Testis (tissue), 3 donors: ENCODE results near the gene IFT74. TPM values are rescaled to one million over a fixed set of nuclear protein-coding genes. Genes with fewer than 3 reads are reported as not detected.

ENCODE experiments used
- DNase-seq: peaks from one replicate; pipeline ENCODE4 v3.0.0-alpha.2; 2019
- H3K27ac ChIP-seq, 2 donors: fragments of 200-600 bp; sonication (generic); one replicate each; pipeline ENCODE4 v1.5.1; 2019
- H3K27me3 ChIP-seq: fragments of 200-600 bp; sonication (generic); one replicate; pipeline ENCODE4 v1.5.1; 2019
- H3K36me3 ChIP-seq: fragments of 200-600 bp; sonication (generic); one replicate; pipeline ENCODE4 v1.5.1; 2017; ENCODE audit warnings: low read depth; ENCODE audit errors: missing control alignments
- H3K4me1 ChIP-seq: fragments of 200-600 bp; sonication (generic); one replicate; pipeline ENCODE4 v1.5.1; 2019
- H3K4me3 ChIP-seq, 2 donors: fragments of 200-600 bp; sonication (generic); one replicate each; pipeline ENCODE4 v1.5.1; 2017 to 2019
- H3K9me3 ChIP-seq: fragments of 200-600 bp; sonication (generic); one replicate; pipeline ENCODE4 v1.5.1; 2017
- CTCF ChIP-seq, 3 experiments: fragments of 450-650 bp in 2 of 3; fragments of 200-600 bp in 1 of 3; sonication (generic) in 1 of 3; IDR thresholded peaks; one replicate each; pipeline ENCODE4 v1.5.1; 2016 to 2019; ENCODE audit warnings: antibody characterized with exemption in 3 of 3, mild to moderate bottlenecking in 2 of 3, moderate library complexity in 1 of 3
- POLR2A ChIP-seq: fragments of 450-650 bp; IDR thresholded peaks from one replicate; pipeline ENCODE4 v1.6.1; 2017; ENCODE audit warnings: antibody characterized with exemption, mild to moderate bottlenecking, moderate library complexity
- WGBS, 2 donors: methylation state at CpG; one replicate each; pipeline ENCODE4 v1.1.5; 2018; 5-methylcytosine and 5-hydroxymethylcytosine counted together
- intact Hi-C: fragments of 100-400 bp; cut with DNase I; formaldehyde crosslinking; loops from one replicate; pipeline ENCODE4 v1.15.1; 2023; ENCODE audit warnings: low total_unique reads
- polyA plus RNA-seq: library from polyadenylated mRNA; stranded (reverse); fragments of 350-450 nt; fragmentation: Illumina TruSeq; extraction: RNeasy Lipid Tissue Mini Kit (QIAGEN cat#74804); gene quantifications from one replicate; pipeline ENCODE4 v1.2.3, GENCODE V29; 2014; ENCODE audit warnings: low read depth, low replicate concordance; ENCODE audit not compliant: insufficient read depth
- total RNA-seq, 2 donors: library from RNA; depleted of rRNA; stranded (reverse); fragments of >200 nt; gene quantifications; one replicate each; pipeline ENCODE4 v1.2.3, GENCODE V29; 2016

IFT74 gene
- total and polyA plus RNA-seq, 3 donors from 2014 or later = 20.7 to 37.5 (median 30.2) TPM

- Histone ChIP-seq H3K9me3 (no peaks in the 10 kb centered on the region), H3K36me3 (no peaks in the 10 kb centered on the region), H3K4me3 (no peak overlapping the region), H3K4me1 (peaks cover 7% of the 10 kb centered on the region), H3K27me3 (no peaks in the 10 kb centered on the region), H3K27ac (no peak overlapping the region)
- WGBS, 2 donors = 94 to 95% methylated on average over 1 of the region's 1 CpG
- DNase-seq = no peak
- intact Hi-C loops = no loop called here
- no peak for TF ChIP-seq POLR2A
- TF ChIP-seq CTCF (IDR thresholded peaks at IDR 0.05) = no peak
Observed at GRCh38 chr9:26940779-26941178, 15.4 kb upstream of the IFT74 start.

GRCh38 chr9:26945591-26945990 is 10.6 kb upstream of the IFT74 start:
- no peak for DNase-seq
- intact Hi-C loops = no loop called here
- Histone ChIP-seq H3K27me3 (no peaks in the 10 kb centered on the region), H3K9me3 (no peaks in the 10 kb centered on the region), H3K27ac (no peak overlapping the region), H3K4me1 (peaks cover 13% of the 10 kb centered on the region), H3K36me3 (no peaks in the 10 kb centered on the region), H3K4me3 (no peak overlapping the region)
- no peak for TF ChIP-seq POLR2A
- TF ChIP-seq CTCF (IDR thresholded peaks at IDR 0.05) = no peak
- 14 to 33% methylated on average over 2 of the region's 2 CpGs for WGBS, 2 donors

GRCh38 chr9:26946753-26947727 is 9.2 kb upstream of the IFT74 start, which contains the start of gene PLAA:
Gene PLAA, minus strand, starts transcription at chr9:26947242. Its CDS starts 197 bp downstream, at chr9:26947045.
- no peaks in the 10 kb centered on the region for H3K36me3 ChIP-seq
- DNase-seq = peak; percentile 95
- peak within 1 kb of the TSS; percentile 90 to 96 for H3K27ac ChIP-seq
- no peak for TF ChIP-seq POLR2A
- peak in 2 of 3 experiments; percentile 5 to 19 for TF ChIP-seq CTCF (IDR thresholded peaks at IDR 0.05)
- H3K4me3 ChIP-seq = peak within 1 kb of the TSS; percentile 64 to 89
- intact Hi-C loops = no loop called here
- no peaks in the 10 kb centered on the region for H3K9me3 ChIP-seq
- no peaks in the 10 kb centered on the region for H3K27me3 ChIP-seq
- H3K4me1 ChIP-seq = peaks cover 13% of the 10 kb centered on the region
- 1 to 2% methylated on average over 63 to 71 of the region's 76 CpGs for WGBS, 2 donors

GRCh38 chr9:26947736-26948135 is 8.5 kb upstream of the IFT74 start:
- intact Hi-C loops = no loop called here
- H3K27me3 ChIP-seq = no peaks in the 10 kb centered on the region
- H3K36me3 ChIP-seq = no peaks in the 10 kb centered on the region
- TF ChIP-seq POLR2A (no peak), CTCF (IDR thresholded peaks at IDR 0.05) (no peak)
- H3K9me3 ChIP-seq = no peaks in the 10 kb centered on the region
- no peak for DNase-seq
- peak overlapping the region; percentile 64 to 89 for H3K4me3 ChIP-seq
- WGBS, 2 donors = 0 to 1% methylated on average over 9 of the region's 9 CpGs
- peaks cover 13% of the 10 kb centered on the region for H3K4me1 ChIP-seq
- peak overlapping the region; percentile 90 to 96 for H3K27ac ChIP-seq
